Skeletal muscle satellite cell (primary cell): Measurements from ENCODE around the gene CLEC11A.
"Not testable (repeated sequence)": the region's sequence is repeated elsewhere in the genome, so short reads cannot be mapped to it uniquely, and the experiment has no call there.

Experiments used
- H3K27me3 ChIP-seq: 2 replicates; pipeline ENCODE4 v1.7.0; 2013; ENCODE audit warnings: low read length; ENCODE audit not compliant: control insufficient read depth, insufficient read depth
- H3K36me3 ChIP-seq: 2 replicates; pipeline ENCODE4 v1.7.0; 2013; ENCODE audit warnings: mild to moderate bottlenecking, control low read depth, low read length; ENCODE audit not compliant: insufficient read depth
- H3K4me1 ChIP-seq: 2 replicates; pipeline ENCODE4 v1.7.0; 2013; ENCODE audit warnings: low read length; ENCODE audit not compliant: control insufficient read depth, insufficient read depth
- H3K4me2 ChIP-seq: 2 replicates; pipeline ENCODE4 v1.7.0; 2013; ENCODE audit warnings: mild to moderate bottlenecking, low read length
- H3K4me3 ChIP-seq: 2 replicates; pipeline ENCODE4 v1.7.0; 2013; ENCODE audit warnings: low read length
- H3K9ac ChIP-seq: 2 replicates; pipeline ENCODE4 v1.7.0; 2013; ENCODE audit warnings: mild to moderate bottlenecking, low read depth, low read length, moderate library complexity
- H3K9me3 ChIP-seq: replicated peaks from 2 replicates; pipeline ENCODE4 v1.7.0; 2013; ENCODE audit warnings: mild to moderate bottlenecking, control low read depth, low read length

CLEC11A gene

GRCh38 chr19:50768277-50768676 lies 45.1 kb downstream of the CLEC11A start:
- Histone ChIP-seq H3K4me1 (no peaks in the 10 kb centered on the region), H3K9ac (no peak overlapping the region), H3K9me3 (no peaks in the 10 kb centered on the region), H3K27me3 (no peaks in the 10 kb centered on the region), H3K36me3 (no peaks in the 10 kb centered on the region), H3K4me2 (no peak overlapping the region), H3K4me3 (no peak overlapping the region)

- not testable (repeated sequence) for H3K4me3 ChIP-seq, H3K9me3 ChIP-seq, H3K36me3 ChIP-seq, H3K4me1 ChIP-seq, H3K9ac ChIP-seq, H3K4me2 ChIP-seq, H3K27me3 ChIP-seq
These were observed 47.0 kb downstream of the CLEC11A start, which contains the start of gene GPR32 for GRCh38 chr19:50770164-50770563. Gene GPR32 (plus strand): TSS chr19:50770464. CDS start chr19:50770601, 137 bp downstream.

GRCh38 chr19:50770888-50771287 lies 47.7 kb downstream of the CLEC11A start:
- no peaks in the 10 kb centered on the region for H3K36me3 ChIP-seq
- no peaks in the 10 kb centered on the region for H3K27me3 ChIP-seq
- H3K4me1 ChIP-seq: no peaks in the 10 kb centered on the region
- no peaks in the 10 kb centered on the region for H3K9me3 ChIP-seq
- H3K4me2 ChIP-seq: no peak overlapping the region
- no peak overlapping the region for H3K4me3 ChIP-seq
- H3K9ac ChIP-seq: no peak overlapping the region

GRCh38 chr19:50772476-50772875 lies 49.3 kb downstream of the CLEC11A start:
- Histone ChIP-seq H3K4me2 (no peak overlapping the region), H3K27me3 (peaks cover 3% of the 10 kb centered on the region), H3K36me3 (no peaks in the 10 kb centered on the region), H3K9ac (no peak overlapping the region), H3K4me1 (no peaks in the 10 kb centered on the region), H3K4me3 (no peak overlapping the region), H3K9me3 (no peaks in the 10 kb centered on the region)

GRCh38 chr19:50772912-50773311 lies 49.7 kb downstream of the CLEC11A start:
- H3K27me3 ChIP-seq: not testable (repeated sequence)

GRCh38 chr19:50773454-50773853 lies 50.3 kb downstream of the CLEC11A start:
- not testable (repeated sequence) for H3K36me3 ChIP-seq, H3K9ac ChIP-seq, H3K4me1 ChIP-seq, H3K4me2 ChIP-seq, H3K9me3 ChIP-seq, H3K4me3 ChIP-seq
- H3K27me3 ChIP-seq: peaks cover 13% of the 10 kb centered on the region

More at GRCh38 chr19:50772912-50773311, 49.7 kb downstream of the CLEC11A start:
- H3K9me3 ChIP-seq, H3K4me2 ChIP-seq, H3K4me3 ChIP-seq, H3K9ac ChIP-seq, H3K4me1 ChIP-seq, H3K36me3 ChIP-seq: not testable (repeated sequence)
